MM.1S (cell line): ENCODE data around the gene CRYBB2.

Experiments used
- CTCF ChIP-seq: fragments of 300-600 bp; sonication (generic); IDR thresholded peaks from 2 replicates; pipeline ENCODE4 v1.5.1; 2016; ENCODE audit warnings: antibody characterized with exemption, low read length, mixed read lengths
- EZH2phosphoT487 ChIP-seq: fragments of 300-600 bp; sonication (generic); IDR thresholded peaks from 2 replicates; pipeline ENCODE4 v1.6.1; 2018; ENCODE audit warnings: antibody characterized with exemption, low read length

GRCh38 chr22:25232301-25232700 lies 12.9 kb downstream of the CRYBB2 start:
- TF ChIP-seq CTCF, result no peak
- no peak for TF ChIP-seq EZH2phosphoT487
